HK-2 (cell line): Measurements from ENCODE around the gene NXT1.
A peak's percentile ranks its signal among the peaks of the same experiment; 100 is the strongest.

Experiments
- DNase-seq: peaks from one replicate; pipeline ENCODE4 v3.0.0-alpha.2; 2018; ENCODE audit not compliant: unreplicated experiment

NXT1 gene

GRCh38 chr20:23391707-23392310, 41.2 kb downstream of the NXT1 start:
- DNase-seq: no peak

GRCh38 chr20:23393996-23394775, 43.6 kb downstream of the NXT1 start:
- no peak for DNase-seq

GRCh38 chr20:23396950-23397627, 46.5 kb downstream of the NXT1 start:
- DNase-seq: no peak

GRCh38 chr20:23397961-23398360, 47.4 kb downstream of the NXT1 start:
- peak; percentile 26 for DNase-seq

- DNase-seq: no peak
Observed at GRCh38 chr20:23399568-23400241, 49.1 kb downstream of the NXT1 start.

GRCh38 chr20:23401051-23401450, 50.5 kb downstream of the NXT1 start:
- no peak for DNase-seq

- no peak for DNase-seq
Observed at GRCh38 chr20:23403751-23404150, 53.2 kb downstream of the NXT1 start.

GRCh38 chr20:23404196-23404595, 53.6 kb downstream of the NXT1 start:
- no peak for DNase-seq
